Aorta (tissue), 5 donors: ENCODE measurements around the gene PLA2R1. TPM values are rescaled to one million over a fixed set of nuclear protein-coding genes. Genes with fewer than 3 reads are reported as not detected.

ENCODE experiments used
- ATAC-seq: fragments of 200-7000 bp; cut with Tn5 transposase; one replicate; pipeline ENCODE4 v1.9.1; 2022; ENCODE audit warnings: moderate library complexity; ENCODE audit not compliant: low FRiP score
- DNase-seq, 2 donors: peaks; one replicate each; pipeline ENCODE4 v3.0.0-alpha.2; 2020
- H3K27ac ChIP-seq, 2 donors: one replicate each; pipeline ENCODE4 v1.5.1; 2013; ENCODE audit warnings: low read length in 2 of 2, mild to moderate bottlenecking in 2 of 2, moderate library complexity in 2 of 2, control low read depth in 1 of 2, inconsistent platforms in 1 of 2, low read depth in 1 of 2
- H3K27me3 ChIP-seq, 2 donors: one replicate each; pipeline ENCODE4 v1.6.1; 2013; ENCODE audit warnings: control low read depth in 1 of 2, low read length in 1 of 2, mild to moderate bottlenecking in 1 of 2, moderate library complexity in 1 of 2; ENCODE audit not compliant: insufficient read depth in 2 of 2, control insufficient read depth in 1 of 2
- H3K36me3 ChIP-seq, 2 donors: one replicate each; pipeline ENCODE4 v1.6.1; 2013; ENCODE audit warnings: control low read depth in 1 of 2, low read length in 1 of 2, mild to moderate bottlenecking in 1 of 2; ENCODE audit not compliant: insufficient read depth in 2 of 2, control insufficient read depth in 1 of 2
- H3K4me1 ChIP-seq, 2 donors: one replicate each; pipeline ENCODE4 v1.6.1; 2013; ENCODE audit warnings: low read length in 2 of 2, control low read depth in 1 of 2, mild to moderate bottlenecking in 1 of 2, moderate library complexity in 1 of 2; ENCODE audit not compliant: insufficient read depth in 2 of 2, control insufficient read depth in 1 of 2
- H3K4me3 ChIP-seq, 2 donors: one replicate each; pipeline ENCODE4 v1.5.1; 2013; ENCODE audit warnings: low read length in 2 of 2, control low read depth in 1 of 2, mild to moderate bottlenecking in 1 of 2
- H3K9me3 ChIP-seq: one replicate; pipeline ENCODE4 v1.6.1; 2013; ENCODE audit warnings: mild to moderate bottlenecking, low read length; ENCODE audit not compliant: control insufficient read depth
- WGBS, 2 donors: extraction: QIAGEN DNeasy Blood & Tissue Kit; methylation state at CpG; one replicate each; pipeline ENCODE4 v1.1.7; 2013; 5-methylcytosine and 5-hydroxymethylcytosine counted together
- intact Hi-C, 2 donors: fragments of 100-400 bp; cut with DNase I; formaldehyde crosslinking; loops; one replicate each; pipeline versions ENCODE4 v1.14.2 to v1.15.0; 2022
- polyA plus RNA-seq, 2 donors: library from polyadenylated mRNA; stranded (reverse); fragments of 200-250 nt; gene quantifications; one replicate each; pipeline ENCODE4 v1.2.3, GENCODE V29; 2013
- total RNA-seq, 2 donors: library from RNA; stranded (reverse); fragmentation: NEBNext Ultra II Directional; extraction: Animal tissue kit (Norgen Biotek cat#: 25700); gene quantifications; one replicate each; pipeline ENCODE4 v1.2.1, GENCODE V29; 2021
- donor health status: healthy with polysubstance abuse.
- donor health status: Bipolar disorder and iron deficiency.
- donor health status: DM: no; HTN: no; CAD: no.
- donor health status: DM: no; HTN: no; CAD: no.
- donor health status: DM: yes; HTN: yes; CAD: no.

PLA2R1 gene
- total and polyA plus RNA-seq, 4 donors: 7.9 to 34.9 (median 30.0) TPM

- no peak for DNase-seq
- WGBS, 2 donors: 47 to 60% methylated on average over 2 of the region's 2 CpGs
- intact Hi-C loops: no loop called here
These were observed 55.9 kb downstream of the PLA2R1 start for GRCh38 chr2:160006475-160006874.

GRCh38 chr2:160005908-160006307 lies 56.5 kb downstream of the PLA2R1 start:
- DNase-seq (no peak), ATAC-seq (no peak)
- Histone ChIP-seq H3K27me3 (no peaks in the 10 kb centered on the region), H3K27ac (no peak overlapping the region), H3K36me3 (peaks cover 5 to 6% of the 10 kb centered on the region in 2 donors), H3K9me3 (no peaks in the 10 kb centered on the region), H3K4me3 (no peak overlapping the region), H3K4me1 (no peaks in the 10 kb centered on the region)
- WGBS, 2 donors: 93% methylated on average over 3 of the region's 3 CpGs
- intact Hi-C loops: no loop called here

More at GRCh38 chr2:160006475-160006874, 55.9 kb downstream of the PLA2R1 start:
- Histone ChIP-seq H3K4me1 (no peaks in the 10 kb centered on the region), H3K36me3 (peaks cover 5 to 6% of the 10 kb centered on the region in 2 donors), H3K9me3 (no peaks in the 10 kb centered on the region), H3K27me3 (no peaks in the 10 kb centered on the region), H3K27ac (no peak overlapping the region), H3K4me3 (no peak overlapping the region)
- no peak for ATAC-seq

- Histone ChIP-seq H3K4me3 (no peak overlapping the region), H3K4me1 (no peaks in the 10 kb centered on the region), H3K27me3 (no peaks in the 10 kb centered on the region), H3K27ac (no peak overlapping the region), H3K9me3 (no peaks in the 10 kb centered on the region), H3K36me3 (peaks cover 4 to 5% of the 10 kb centered on the region in 2 donors)
- WGBS, 2 donors: 90 to 93% methylated on average over 5 of the region's 5 CpGs
- ATAC-seq (no peak), DNase-seq (no peak)
- intact Hi-C loops: no loop called here
These were observed 56.9 kb downstream of the PLA2R1 start for GRCh38 chr2:160005476-160005875.

GRCh38 chr2:159998961-159999360 lies 63.5 kb downstream of the PLA2R1 start:
- ATAC-seq (no peak), DNase-seq (no peak)
- no peaks in the 10 kb centered on the region for H3K9me3 ChIP-seq
- no peaks in the 10 kb centered on the region for H3K27me3 ChIP-seq
- intact Hi-C loops: no loop called here
- H3K4me1 ChIP-seq: peaks cover 2% of the 10 kb centered on the region in 2 donors
- H3K4me3 ChIP-seq: no peak overlapping the region
- WGBS, 2 donors: 92 to 96% methylated on average over 3 of the region's 3 CpGs
- H3K27ac ChIP-seq: no peak overlapping the region
- H3K36me3 ChIP-seq: peaks cover 0 to 1% of the 10 kb centered on the region in 2 donors

- intact Hi-C loops: no loop called here
- H3K36me3 ChIP-seq: no peaks in the 10 kb centered on the region
- ATAC-seq (no peak), DNase-seq (no peak)
- no peaks in the 10 kb centered on the region for H3K27me3 ChIP-seq
- WGBS, 2 donors: 95 to 97% methylated on average over 2 of the region's 2 CpGs
- H3K9me3 ChIP-seq: no peaks in the 10 kb centered on the region
- no peak overlapping the region for H3K4me3 ChIP-seq
- peaks cover 2% of the 10 kb centered on the region in 2 donors for H3K4me1 ChIP-seq
- H3K27ac ChIP-seq: no peak overlapping the region
These were observed 64.2 kb downstream of the PLA2R1 start for GRCh38 chr2:159998243-159998642.

- Histone ChIP-seq H3K27ac (peak overlapping the region in 1 of 2 donors; percentile 78), H3K4me3 (no peak overlapping the region), H3K9me3 (no peaks in the 10 kb centered on the region), H3K27me3 (no peaks in the 10 kb centered on the region), H3K36me3 (no peaks in the 10 kb centered on the region), H3K4me1 (peaks cover 2% of the 10 kb centered on the region in 2 donors)
- ATAC-seq (no peak), DNase-seq (no peak)
- 35 to 44% methylated on average over 3 of the region's 3 CpGs for WGBS, 2 donors
- intact Hi-C loops: no loop called here
These were observed 65.4 kb downstream of the PLA2R1 start for GRCh38 chr2:159996792-159997546.

- Histone ChIP-seq H3K27me3 (no peaks in the 10 kb centered on the region), H3K4me3 (no peak overlapping the region), H3K27ac (no peak overlapping the region), H3K9me3 (no peaks in the 10 kb centered on the region), H3K36me3 (no peaks in the 10 kb centered on the region), H3K4me1 (peaks cover 2% of the 10 kb centered on the region in 2 donors)
- no peak for ATAC-seq
- 91 to 94% methylated on average over 2 of the region's 2 CpGs for WGBS, 2 donors
- intact Hi-C loops: no loop called here
- no peak for DNase-seq
These were observed 67.4 kb downstream of the PLA2R1 start for GRCh38 chr2:159995038-159995437.

- peaks cover 2% of the 10 kb centered on the region for H3K9me3 ChIP-seq
- no peak overlapping the region for H3K27ac ChIP-seq
- H3K4me3 ChIP-seq: no peak overlapping the region
- intact Hi-C loops: no loop called here
- DNase-seq: no peak
- no peak for ATAC-seq
- H3K4me1 ChIP-seq: no peaks in the 10 kb centered on the region
- WGBS, 2 donors: 88 to 93% methylated on average over 4 of the region's 4 CpGs
- H3K27me3 ChIP-seq: no peaks in the 10 kb centered on the region
- H3K36me3 ChIP-seq: peaks cover 0 to 3% of the 10 kb centered on the region in 2 donors
These were observed 73.2 kb downstream of the PLA2R1 start for GRCh38 chr2:159989249-159989648.

- intact Hi-C loops: no loop called here
- Histone ChIP-seq H3K4me1 (no peaks in the 10 kb centered on the region), H3K27ac (no peak overlapping the region), H3K27me3 (no peaks in the 10 kb centered on the region), H3K9me3 (peaks cover 2% of the 10 kb centered on the region), H3K36me3 (peaks cover 0 to 3% of the 10 kb centered on the region in 2 donors), H3K4me3 (no peak overlapping the region)
- DNase-seq (no peak), ATAC-seq (no peak)
- WGBS, 2 donors: 96% methylated on average over 4 of the region's 4 CpGs
These were observed 73.9 kb downstream of the PLA2R1 start for GRCh38 chr2:159988412-159988970.
